Measurements from ENCODE around the gene TPPP.

Gene TPPP

DNA sequence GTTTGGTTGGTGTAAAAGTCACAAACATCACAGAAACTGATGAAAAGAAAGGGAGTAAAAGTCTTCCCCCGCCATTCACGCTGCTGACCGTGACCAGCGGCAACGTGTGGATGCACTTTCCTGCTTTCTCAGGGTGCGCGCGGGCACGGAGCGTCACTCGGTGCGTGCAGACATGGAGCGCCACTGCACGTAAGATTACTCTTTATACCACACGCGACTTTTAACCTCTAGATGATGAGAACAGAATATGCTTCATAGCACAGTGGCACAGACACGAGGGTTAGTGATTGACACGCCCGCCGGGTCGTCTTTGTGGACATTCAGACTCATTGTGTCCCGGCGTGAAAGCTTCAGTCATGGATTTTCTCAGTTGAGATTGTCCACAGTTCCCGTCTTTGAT is 65.3 kb downstream of the TPPP start:
- peaks cover 6% of the 10 kb centered on the region for H3K36me3 ChIP-seq (ENCODE audit: control insufficient read depth, insufficient read depth, low read length)

GRCh38 chr5:626850-627249 is 66.3 kb downstream of the TPPP start:
- Histone ChIP-seq H3K9ac (ENCODE audit: low read length) (no peak overlapping the region), H3K27ac (ENCODE audit: low read depth, low read length) (no peak overlapping the region), H3K4me3 (ENCODE audit: low read length) (no peak overlapping the region), H3K4me1 (ENCODE audit: control insufficient read depth, insufficient read depth, low read length) (no peaks in the 10 kb centered on the region), H3K36me3 (ENCODE audit: control insufficient read depth, insufficient read depth, low read length) (peaks cover 6% of the 10 kb centered on the region), H3K27me3 (ENCODE audit: control insufficient read depth, insufficient read depth, low read length) (no peaks in the 10 kb centered on the region)

More for the DNA sequence above, 65.3 kb downstream of the TPPP start:
- Histone ChIP-seq H3K27ac (ENCODE audit: low read depth, low read length) (no peak overlapping the region), H3K9ac (ENCODE audit: low read length) (no peak overlapping the region), H3K4me1 (ENCODE audit: control insufficient read depth, insufficient read depth, low read length) (no peaks in the 10 kb centered on the region), H3K4me3 (ENCODE audit: low read length) (no peak overlapping the region), H3K27me3 (ENCODE audit: control insufficient read depth, insufficient read depth, low read length) (no peaks in the 10 kb centered on the region)

GRCh38 chr5:625516-625915 is 67.6 kb downstream of the TPPP start:
- H3K9ac ChIP-seq (ENCODE audit: low read length): no peak overlapping the region
- peaks cover 6% of the 10 kb centered on the region for H3K36me3 ChIP-seq (ENCODE audit: control insufficient read depth, insufficient read depth, low read length)
- H3K4me1 ChIP-seq (ENCODE audit: control insufficient read depth, insufficient read depth, low read length): no peaks in the 10 kb centered on the region
- H3K27me3 ChIP-seq (ENCODE audit: control insufficient read depth, insufficient read depth, low read length): no peaks in the 10 kb centered on the region
- H3K4me3 ChIP-seq (ENCODE audit: low read length): no peak overlapping the region
- H3K27ac ChIP-seq (ENCODE audit: low read depth, low read length): no peak overlapping the region

DNA sequence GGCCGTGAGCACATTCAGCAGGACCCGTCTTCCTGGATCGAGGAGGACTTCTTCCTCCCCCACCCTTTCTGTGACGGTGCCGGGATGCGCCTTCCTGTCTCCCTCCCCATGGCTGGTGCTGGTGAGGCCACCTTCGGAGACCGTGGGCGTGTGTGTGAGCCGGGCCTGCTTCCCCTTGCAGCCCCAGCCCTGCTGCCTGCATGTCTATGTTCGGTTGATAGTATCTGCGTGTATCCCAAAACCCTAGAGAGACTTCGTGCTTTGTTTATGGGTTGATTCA is 68.3 kb downstream of the TPPP start:
- H3K9ac ChIP-seq (ENCODE audit: low read length): no peak overlapping the region
- H3K4me3 ChIP-seq (ENCODE audit: low read length): no peak overlapping the region
- H3K27ac ChIP-seq (ENCODE audit: low read depth, low read length): no peak overlapping the region
- H3K36me3 ChIP-seq (ENCODE audit: control insufficient read depth, insufficient read depth, low read length): peaks cover 9% of the 10 kb centered on the region
- no peaks in the 10 kb centered on the region for H3K4me1 ChIP-seq (ENCODE audit: control insufficient read depth, insufficient read depth, low read length)
- no peaks in the 10 kb centered on the region for H3K27me3 ChIP-seq (ENCODE audit: control insufficient read depth, insufficient read depth, low read length)

- Histone ChIP-seq H3K9ac (ENCODE audit: low read length) (no peak overlapping the region), H3K4me1 (ENCODE audit: control insufficient read depth, insufficient read depth, low read length) (no peaks in the 10 kb centered on the region), H3K27ac (ENCODE audit: low read depth, low read length) (no peak overlapping the region), H3K36me3 (ENCODE audit: control insufficient read depth, insufficient read depth, low read length) (peaks cover 10% of the 10 kb centered on the region), H3K27me3 (ENCODE audit: control insufficient read depth, insufficient read depth, low read length) (no peaks in the 10 kb centered on the region), H3K4me3 (ENCODE audit: low read length) (no peak overlapping the region)
These were observed 68.8 kb downstream of the TPPP start for GRCh38 chr5:624118-624950.

DNA sequence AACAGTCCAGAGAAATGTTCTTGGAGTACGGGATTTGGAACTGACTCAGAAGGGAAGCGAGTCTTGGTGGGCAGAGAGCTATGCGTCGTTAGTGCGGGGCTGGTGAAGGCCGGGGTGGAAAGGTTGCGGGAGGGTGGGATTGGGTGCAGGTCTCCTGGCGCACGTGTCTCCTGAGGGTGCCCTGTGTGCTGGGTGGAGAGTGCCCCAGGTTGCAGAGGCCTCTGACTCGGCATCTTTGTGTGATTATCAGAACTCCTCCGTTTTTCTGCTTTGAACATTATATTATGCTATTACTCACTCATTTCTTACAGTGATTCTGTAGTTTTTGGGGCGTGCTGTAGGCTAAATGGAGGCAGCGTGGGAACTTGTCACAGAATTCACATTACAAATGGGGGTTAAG is 69.6 kb downstream of the TPPP start:
- H3K27me3 ChIP-seq (ENCODE audit: control insufficient read depth, insufficient read depth, low read length): no peaks in the 10 kb centered on the region
- peaks cover 10% of the 10 kb centered on the region for H3K36me3 ChIP-seq (ENCODE audit: control insufficient read depth, insufficient read depth, low read length)
- H3K27ac ChIP-seq (ENCODE audit: low read depth, low read length): no peak overlapping the region
- H3K4me1 ChIP-seq (ENCODE audit: control insufficient read depth, insufficient read depth, low read length): no peaks in the 10 kb centered on the region
- H3K4me3 ChIP-seq (ENCODE audit: low read length): no peak overlapping the region
- no peak overlapping the region for H3K9ac ChIP-seq (ENCODE audit: low read length)

GRCh38 chr5:622946-623522 is 70.1 kb downstream of the TPPP start:
- Histone ChIP-seq H3K27ac (ENCODE audit: low read depth, low read length) (no peak overlapping the region), H3K27me3 (ENCODE audit: control insufficient read depth, insufficient read depth, low read length) (no peaks in the 10 kb centered on the region), H3K9ac (ENCODE audit: low read length) (no peak overlapping the region), H3K4me1 (ENCODE audit: control insufficient read depth, insufficient read depth, low read length) (no peaks in the 10 kb centered on the region), H3K4me3 (ENCODE audit: low read length) (no peak overlapping the region), H3K36me3 (ENCODE audit: control insufficient read depth, insufficient read depth, low read length) (peaks cover 8% of the 10 kb centered on the region)

GRCh38 chr5:622359-622758 is 70.8 kb downstream of the TPPP start:
- Histone ChIP-seq H3K4me1 (ENCODE audit: control insufficient read depth, insufficient read depth, low read length) (no peaks in the 10 kb centered on the region), H3K36me3 (ENCODE audit: control insufficient read depth, insufficient read depth, low read length) (peaks cover 7% of the 10 kb centered on the region), H3K27me3 (ENCODE audit: control insufficient read depth, insufficient read depth, low read length) (no peaks in the 10 kb centered on the region), H3K4me3 (ENCODE audit: low read length) (no peak overlapping the region), H3K27ac (ENCODE audit: low read depth, low read length) (no peak overlapping the region), H3K9ac (ENCODE audit: low read length) (no peak overlapping the region)

DNA sequence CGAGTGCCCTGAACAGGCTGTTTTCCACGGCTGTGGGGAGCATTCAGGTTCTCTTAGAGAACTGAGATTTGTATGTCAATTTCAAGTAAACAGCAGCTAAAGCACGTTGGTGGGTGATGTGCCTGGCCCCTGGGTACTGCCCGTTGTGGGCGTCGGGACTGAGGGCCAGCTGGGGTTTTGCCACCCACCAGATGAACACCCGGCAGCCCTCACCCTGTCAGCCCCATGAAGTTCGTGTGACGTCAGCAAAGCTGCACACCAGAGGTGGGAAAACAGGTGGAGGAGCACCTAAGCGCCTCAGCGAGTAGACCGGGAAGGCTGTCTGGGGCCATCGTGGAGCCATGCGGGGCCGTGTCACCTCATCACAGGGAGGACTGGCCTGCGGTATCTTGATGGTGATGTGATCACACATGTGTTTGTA is 71.8 kb downstream of the TPPP start:
- no peaks in the 10 kb centered on the region for H3K27me3 ChIP-seq (ENCODE audit: control insufficient read depth, insufficient read depth, low read length)
- H3K4me1 ChIP-seq (ENCODE audit: control insufficient read depth, insufficient read depth, low read length): no peaks in the 10 kb centered on the region
- H3K4me3 ChIP-seq (ENCODE audit: low read length): no peak overlapping the region
- H3K27ac ChIP-seq (ENCODE audit: low read depth, low read length): no peak overlapping the region
- peaks cover 7% of the 10 kb centered on the region for H3K36me3 ChIP-seq (ENCODE audit: control insufficient read depth, insufficient read depth, low read length)
- no peak overlapping the region for H3K9ac ChIP-seq (ENCODE audit: low read length)

GRCh38 chr5:620586-621180 is 72.5 kb downstream of the TPPP start:
- H3K27me3 ChIP-seq (ENCODE audit: control insufficient read depth, insufficient read depth, low read length): no peaks in the 10 kb centered on the region
- peaks cover 7% of the 10 kb centered on the region for H3K36me3 ChIP-seq (ENCODE audit: control insufficient read depth, insufficient read depth, low read length)

DNA sequence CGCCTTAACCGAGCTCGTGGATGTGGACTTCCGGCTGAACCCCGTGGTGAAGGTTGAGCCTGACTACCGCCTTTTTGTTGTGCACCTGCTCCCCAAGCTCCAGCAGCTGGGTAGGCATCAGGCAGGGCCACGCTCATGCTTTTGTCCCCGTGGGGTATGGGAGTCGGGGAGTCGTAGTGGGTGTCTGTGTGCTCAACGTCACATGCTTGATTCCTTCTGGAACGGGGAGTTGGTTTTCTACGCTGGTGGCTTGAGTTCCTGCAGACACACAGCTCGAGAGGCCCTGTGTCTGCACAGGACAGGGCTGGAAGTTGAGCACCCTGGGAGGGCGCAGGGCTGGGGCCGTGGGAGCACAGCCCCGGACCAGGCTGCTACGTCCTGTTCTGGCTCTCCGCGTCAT is 73.0 kb downstream of the TPPP start:
- H3K27me3 ChIP-seq (ENCODE audit: control insufficient read depth, insufficient read depth, low read length): no peaks in the 10 kb centered on the region
- H3K9ac ChIP-seq (ENCODE audit: low read length): no peak overlapping the region
- H3K36me3 ChIP-seq (ENCODE audit: control insufficient read depth, insufficient read depth, low read length): peaks cover 4% of the 10 kb centered on the region
- no peaks in the 10 kb centered on the region for H3K4me1 ChIP-seq (ENCODE audit: control insufficient read depth, insufficient read depth, low read length)
- no peak overlapping the region for H3K27ac ChIP-seq (ENCODE audit: low read depth, low read length)
- H3K4me3 ChIP-seq (ENCODE audit: low read length): no peak overlapping the region

More at GRCh38 chr5:620586-621180, 72.5 kb downstream of the TPPP start:
- Histone ChIP-seq H3K4me1 (ENCODE audit: control insufficient read depth, insufficient read depth, low read length) (no peaks in the 10 kb centered on the region), H3K27ac (ENCODE audit: low read depth, low read length) (no peak overlapping the region), H3K4me3 (ENCODE audit: low read length) (no peak overlapping the region), H3K9ac (ENCODE audit: low read length) (no peak overlapping the region)

GRCh38 chr5:619444-619843 is 73.7 kb downstream of the TPPP start:
- Histone ChIP-seq H3K9ac (ENCODE audit: low read length) (no peak overlapping the region), H3K27me3 (ENCODE audit: control insufficient read depth, insufficient read depth, low read length) (no peaks in the 10 kb centered on the region), H3K27ac (ENCODE audit: low read depth, low read length) (no peak overlapping the region), H3K4me1 (ENCODE audit: control insufficient read depth, insufficient read depth, low read length) (no peaks in the 10 kb centered on the region), H3K4me3 (ENCODE audit: low read length) (no peak overlapping the region), H3K36me3 (ENCODE audit: control insufficient read depth, insufficient read depth, low read length) (peaks cover 4% of the 10 kb centered on the region)

GRCh38 chr5:618450-618849 is 74.7 kb downstream of the TPPP start:
- Histone ChIP-seq H3K4me1 (ENCODE audit: control insufficient read depth, insufficient read depth, low read length) (no peaks in the 10 kb centered on the region), H3K9ac (ENCODE audit: low read length) (no peak overlapping the region), H3K4me3 (ENCODE audit: low read length) (no peak overlapping the region), H3K27me3 (ENCODE audit: control insufficient read depth, insufficient read depth, low read length) (no peaks in the 10 kb centered on the region), H3K36me3 (ENCODE audit: control insufficient read depth, insufficient read depth, low read length) (peaks cover 4% of the 10 kb centered on the region), H3K27ac (ENCODE audit: low read depth, low read length) (no peak overlapping the region)

All from rectal smooth muscle tissue (tissue), 1 donor.